ENCODE results near the gene ETAA1. TPM values are rescaled to one million over a fixed set of nuclear protein-coding genes. Genes with fewer than 3 reads are reported as not detected.

Gene ETAA1
- total RNA-seq, result 39.5 TPM

GRCh38 chr2:67397143-67397986, at the start of gene ETAA1:
Gene ETAA1, plus strand, starts transcription at chr2:67397333. Its CDS starts 116 bp downstream, at chr2:67397449.

